NAMALWA (cell line): ENCODE results near the gene C5AR2.
"Not testable (repeated sequence)": the region's sequence is repeated elsewhere in the genome, so short reads cannot be mapped to it uniquely, and the experiment has no call there.

Experiments
- DNase-seq: peaks from one replicate; pipeline ENCODE4 v3.0.0-alpha.2; 2015; ENCODE audit warnings: low spot score

C5AR2 gene

DNA sequence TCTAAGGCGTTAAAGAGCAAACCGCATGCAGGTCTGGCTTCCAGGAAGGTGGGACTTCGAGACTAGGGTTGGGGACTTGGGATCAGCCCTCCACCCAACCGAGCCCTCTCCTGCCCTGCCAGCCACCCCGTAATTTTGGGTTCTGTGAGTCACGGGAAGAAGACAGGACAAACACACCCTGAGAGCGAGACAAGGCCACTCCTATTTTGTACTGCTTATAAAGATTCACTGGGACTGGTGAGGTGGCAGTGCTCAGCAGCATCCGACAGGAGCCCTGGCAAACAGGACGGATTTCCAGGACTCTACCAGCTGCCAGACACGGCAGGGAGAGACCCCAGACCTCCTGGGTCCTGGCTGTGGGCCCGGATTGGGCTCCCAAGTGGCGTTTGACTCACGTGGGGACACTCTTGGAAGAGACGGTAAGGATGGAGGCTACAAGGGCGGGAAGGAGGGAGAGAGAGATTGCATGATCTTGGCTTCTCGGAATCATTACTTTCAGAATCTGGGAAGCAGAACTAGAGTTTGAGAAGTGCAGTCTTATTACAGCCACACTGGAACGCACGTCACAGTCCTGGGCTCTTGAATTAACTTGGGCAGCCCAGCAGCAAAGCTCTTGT, at the start of gene C5AR2:
Gene C5AR2 (plus strand): TSS at position 245 of the 617 bp plus-strand sequence. CDS start 8,625 bp downstream, outside the sequence.
- no peak for DNase-seq

DNA sequence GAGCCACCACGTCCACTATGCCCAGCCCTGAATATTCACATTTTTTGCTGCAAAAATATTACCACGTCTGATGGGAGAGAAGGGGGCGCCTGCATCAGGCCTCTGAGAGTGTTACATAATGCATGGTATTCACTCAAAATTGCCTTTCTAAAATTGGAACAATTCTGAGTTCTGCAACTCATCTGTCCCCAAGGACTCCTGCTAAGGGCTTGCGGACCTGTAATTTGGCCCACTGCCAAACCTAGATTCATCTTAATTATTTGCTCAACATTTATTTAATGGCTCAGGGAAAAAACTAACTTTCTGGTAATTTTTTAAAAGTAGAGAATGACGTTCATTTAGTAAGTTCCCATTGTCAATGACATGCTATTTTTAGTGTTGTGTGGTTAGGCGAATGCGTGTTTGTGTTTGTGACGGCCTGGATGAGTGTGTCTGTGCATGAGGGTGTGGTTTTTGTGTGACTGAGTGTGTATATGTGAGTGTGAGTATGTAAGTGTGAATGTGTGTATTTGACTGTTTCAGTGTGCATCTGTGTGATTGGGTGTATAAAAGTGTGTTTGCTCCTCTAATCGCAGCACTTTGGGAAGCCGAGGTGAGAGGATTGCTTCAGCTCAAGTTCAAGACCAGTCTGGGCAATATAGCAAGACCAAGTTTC, 48.4 kb upstream of the C5AR2 start:
- DNase-seq = peak; percentile 39

DNA sequence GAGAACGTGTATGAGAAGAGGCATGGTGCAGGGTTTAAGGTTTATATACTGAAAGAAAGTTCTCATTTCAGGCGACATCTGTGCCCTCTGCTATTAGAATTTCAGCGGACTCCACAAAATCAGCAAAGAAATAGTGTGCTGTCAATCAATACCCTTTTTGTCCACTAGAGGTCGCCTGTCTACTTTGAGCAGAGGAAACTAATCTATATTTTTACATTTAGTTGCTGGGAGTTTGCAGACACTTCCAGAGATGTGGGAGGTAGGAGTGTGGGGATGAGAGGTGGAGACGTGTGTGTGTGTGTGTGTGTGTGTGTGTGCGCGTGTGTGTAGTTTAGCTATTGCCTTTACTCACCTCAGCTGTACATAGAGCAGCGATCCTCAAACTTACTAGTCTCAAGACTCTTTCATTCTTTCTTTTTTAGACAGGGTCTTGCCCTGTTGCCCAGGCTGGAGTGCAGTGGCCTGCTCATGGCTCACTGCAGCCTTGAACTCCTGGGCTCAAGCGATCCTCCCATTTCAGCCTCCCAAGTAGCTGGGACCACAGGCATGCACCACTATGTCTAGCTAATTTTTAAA, 47.6 kb upstream of the C5AR2 start:
- peak; percentile 87 for DNase-seq

DNA sequence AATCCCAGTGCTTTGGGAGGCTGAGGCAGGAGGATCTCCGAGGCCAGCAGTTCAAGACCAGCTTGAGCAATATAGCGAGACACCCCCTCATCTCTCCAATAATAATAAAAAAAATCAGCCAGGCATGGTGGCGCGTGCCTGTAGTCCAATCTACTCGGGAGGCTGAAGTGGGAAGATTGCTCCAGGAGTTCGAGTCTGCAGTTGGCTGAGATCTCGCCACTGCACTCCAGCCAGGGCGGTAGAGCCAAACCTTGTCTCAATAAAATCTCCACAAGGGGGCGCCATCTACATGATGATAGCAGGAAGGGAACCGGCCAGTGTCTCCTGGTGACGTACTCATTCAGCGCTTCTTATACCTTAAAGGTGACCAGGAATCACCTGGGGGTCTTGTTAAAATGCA, 35.9 kb upstream of the C5AR2 start:
- DNase-seq = peak; percentile 93

DNA sequence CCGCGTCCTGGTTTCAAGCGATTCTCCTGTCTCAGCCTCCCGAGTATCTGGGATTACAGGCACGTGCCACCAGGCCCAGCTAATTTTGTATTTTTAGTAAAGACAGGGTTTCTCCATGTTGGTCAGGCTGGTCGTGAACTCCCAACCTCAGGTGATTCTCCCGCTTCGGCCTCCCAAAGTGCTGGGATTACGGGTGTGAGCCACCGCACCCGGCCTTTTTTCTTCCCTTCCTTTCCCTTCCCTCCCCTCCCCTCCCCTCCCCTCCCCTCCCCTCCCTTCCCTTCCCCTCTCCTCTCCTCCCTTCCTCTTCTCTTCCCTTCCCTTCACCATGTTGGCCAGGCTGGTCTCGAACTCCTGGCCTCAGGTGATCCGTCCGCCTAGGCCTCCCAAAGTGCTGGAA, 31.1 kb upstream of the C5AR2 start:
- DNase-seq = not testable (repeated sequence)

DNA sequence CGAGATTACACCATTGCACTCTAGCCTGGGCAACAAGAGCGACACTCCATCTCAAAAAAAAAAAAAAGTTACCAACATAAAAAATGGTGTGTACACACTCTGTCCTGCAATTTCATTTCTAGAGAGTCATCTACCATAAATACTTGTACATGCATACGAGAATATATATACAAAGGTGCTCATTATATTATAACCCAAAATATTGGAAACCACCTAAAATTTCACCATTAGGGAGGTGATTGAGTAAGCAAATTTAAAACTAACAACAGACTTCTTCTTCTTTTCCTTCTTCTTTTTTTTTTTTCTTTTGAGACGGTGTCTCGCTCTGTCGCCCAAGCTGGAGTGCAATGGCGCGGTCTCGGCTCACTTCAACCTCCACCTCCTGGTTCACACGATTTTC, 29.7 kb upstream of the C5AR2 start:
- no peak for DNase-seq

DNA sequence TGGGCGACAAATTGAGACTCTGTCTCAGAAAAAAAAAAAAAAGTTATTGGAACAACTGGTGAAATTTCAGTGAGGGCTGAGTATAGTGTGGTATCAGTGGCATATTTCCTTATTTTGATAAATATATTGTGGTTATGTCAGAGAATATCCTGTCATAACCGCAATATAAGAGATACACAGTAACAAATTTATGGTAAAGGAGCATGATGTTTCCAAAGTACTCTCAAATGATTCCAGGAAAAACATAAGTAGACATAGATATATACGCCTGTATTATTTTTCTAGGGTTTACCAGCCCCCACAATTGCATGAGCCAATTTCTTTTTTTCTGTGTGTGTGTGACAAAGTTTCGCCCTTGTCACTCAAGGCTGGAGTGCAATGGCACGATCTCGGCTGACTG, 28.0 kb upstream of the C5AR2 start:
- no peak for DNase-seq

DNA sequence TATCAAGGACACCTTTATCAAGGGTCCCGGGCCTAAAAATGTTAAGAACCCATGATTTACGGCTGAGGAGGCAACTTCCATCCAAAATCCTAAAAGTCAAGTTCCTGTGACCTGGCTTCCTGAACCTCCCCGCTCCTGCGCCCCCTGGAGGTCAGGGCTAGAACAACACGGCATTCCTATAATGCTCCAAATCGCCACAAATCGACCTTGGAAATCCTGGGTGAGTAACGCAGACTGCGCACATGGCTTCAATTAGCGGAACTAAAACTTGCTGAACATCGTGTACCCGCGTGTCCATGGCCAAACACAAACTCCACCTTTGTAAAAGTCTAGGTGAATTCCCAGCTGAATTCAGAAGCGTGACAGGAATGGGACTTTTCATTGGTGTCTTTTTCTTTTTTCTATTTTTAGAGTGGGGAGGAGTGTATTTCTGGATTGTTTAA, 26.6 kb upstream of the C5AR2 start:
- DNase-seq = peak; percentile 56

DNA sequence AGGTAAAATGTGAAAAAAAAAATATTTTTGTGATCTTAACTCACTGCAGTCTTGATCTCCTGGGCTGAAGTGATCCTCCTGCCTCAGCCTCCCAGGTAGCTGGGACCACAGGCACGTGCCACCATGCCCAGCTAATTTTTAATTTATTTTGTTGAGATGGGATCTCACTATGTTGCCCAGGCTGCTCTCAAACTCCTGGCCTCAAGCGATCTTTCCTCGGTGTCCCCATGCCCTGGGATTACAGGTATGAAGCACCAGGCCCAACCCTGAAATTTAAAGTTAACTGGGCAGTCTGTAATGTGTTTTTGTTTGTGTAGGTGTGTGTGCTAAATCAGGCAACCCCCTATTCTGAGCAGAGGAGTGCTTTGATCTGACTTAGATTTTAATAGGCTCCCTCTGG, 25.7 kb upstream of the C5AR2 start:
- DNase-seq = no peak

DNA sequence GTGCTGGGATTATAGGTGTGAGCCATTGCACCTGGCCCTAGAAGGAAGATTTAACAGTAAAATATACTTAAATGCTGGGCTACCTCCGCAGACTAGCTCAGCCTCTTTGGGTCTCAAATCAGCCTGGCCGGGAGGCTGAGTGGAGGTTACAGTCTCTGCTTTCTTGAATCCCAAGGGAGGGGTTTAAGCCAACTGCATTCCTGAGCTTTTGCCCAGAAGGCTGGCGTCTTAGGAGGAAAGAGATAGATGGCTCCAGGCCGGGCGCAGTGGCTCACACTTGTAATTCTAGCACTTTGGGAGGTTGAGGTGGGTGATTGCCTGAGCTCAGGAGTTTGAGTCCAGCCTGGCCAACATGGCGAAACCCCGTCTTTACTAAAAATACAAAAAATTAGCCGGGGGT, 22.9 kb upstream of the C5AR2 start:
- DNase-seq = no peak

DNA sequence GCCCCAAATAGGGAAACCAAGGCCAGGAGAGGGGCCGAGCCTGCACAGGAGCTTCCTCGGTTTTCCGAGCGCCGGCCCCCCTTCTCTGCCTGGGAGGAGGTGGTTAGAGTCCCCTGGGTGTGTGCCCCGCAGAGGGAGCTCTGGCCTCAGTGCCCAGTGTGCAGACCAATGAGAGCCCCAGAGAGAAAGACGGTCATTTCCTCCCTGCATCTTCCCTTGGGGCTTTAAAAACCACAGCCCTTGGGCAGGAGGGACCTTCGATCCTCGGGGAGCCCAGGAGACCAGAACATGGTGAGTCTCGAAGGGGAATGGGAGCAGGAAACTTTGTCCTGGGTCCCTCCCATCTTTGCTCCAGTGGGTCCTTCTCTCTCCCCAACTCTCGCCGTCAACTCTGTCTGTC, 22.4 kb upstream of the C5AR2 start, which contains the start of gene C5AR1:
Gene C5AR1 (plus strand): TSS at position 254 of the 400 bp plus-strand sequence. CDS start 35 bp downstream, at position 289.
- DNase-seq = no peak

DNA sequence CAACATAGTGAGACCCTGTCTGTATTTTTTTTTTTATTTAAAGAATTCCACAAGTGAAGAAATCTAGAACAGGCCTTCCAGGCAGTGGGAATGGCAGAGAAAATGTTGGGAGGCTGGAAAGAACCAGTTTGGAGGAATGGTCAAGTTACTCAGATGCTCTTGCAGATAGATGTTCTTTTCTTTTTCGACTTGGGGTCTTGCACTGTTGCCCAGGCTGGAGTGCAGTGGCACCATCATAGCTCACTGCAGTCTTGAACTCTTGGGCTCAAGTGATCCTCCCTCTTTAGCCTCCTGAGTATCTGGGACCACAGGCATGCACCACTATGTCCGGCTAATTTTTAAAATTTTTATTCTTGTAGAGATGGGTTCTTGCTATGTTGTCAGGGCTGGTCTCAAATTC, 21.7 kb upstream of the C5AR2 start:
- no peak for DNase-seq

DNA sequence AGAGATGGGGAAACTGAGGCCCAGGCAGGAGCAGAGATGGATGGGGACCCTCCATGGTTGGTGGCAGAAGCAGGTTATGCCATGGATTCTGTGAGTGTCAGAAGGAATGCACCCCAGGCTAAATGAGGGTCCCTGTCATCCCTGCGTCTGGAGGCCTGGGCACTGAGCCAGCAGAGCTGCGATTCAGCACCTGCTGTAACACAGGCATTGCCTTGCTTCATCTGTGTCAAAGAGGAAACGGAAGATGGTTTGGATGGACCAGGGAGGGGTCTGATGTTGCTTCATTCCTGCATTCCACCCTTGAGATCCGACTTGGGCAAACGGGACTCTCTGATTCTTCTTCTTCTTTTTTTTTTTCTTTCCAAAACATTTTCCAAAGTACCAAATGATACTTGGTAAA, 21.2 kb upstream of the C5AR2 start:
- DNase-seq = no peak

DNA sequence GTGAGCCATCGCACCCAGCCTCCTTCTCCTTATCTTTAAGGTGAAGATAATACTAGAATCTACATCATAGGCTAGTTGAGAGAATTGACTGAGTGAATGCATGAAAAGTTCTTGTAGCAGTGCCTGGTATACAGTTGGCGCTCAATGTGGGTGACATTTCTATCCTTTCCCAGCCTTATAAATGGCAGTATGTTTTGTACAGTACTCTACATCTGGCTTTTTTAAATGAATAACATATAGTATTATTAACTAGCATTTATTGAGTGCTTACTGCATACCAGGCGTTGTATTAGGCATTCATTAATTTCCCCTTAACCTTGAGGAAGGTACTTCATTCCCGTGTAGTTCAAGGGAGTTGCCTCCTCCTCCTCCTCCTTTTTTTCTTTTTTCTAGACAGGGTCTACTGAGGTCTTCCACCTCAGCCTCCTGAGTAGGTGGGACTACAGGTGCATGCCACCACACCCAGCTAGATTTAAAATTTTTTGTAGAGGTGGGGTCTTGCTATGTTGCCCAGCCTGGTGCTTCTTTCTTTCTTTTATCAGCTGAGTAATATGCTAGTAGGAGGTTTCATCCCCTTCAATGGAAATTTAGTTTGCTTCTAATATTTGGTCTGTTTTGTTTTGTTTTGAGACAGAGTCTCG, 19.5 kb upstream of the C5AR2 start:
- DNase-seq = no peak

DNA sequence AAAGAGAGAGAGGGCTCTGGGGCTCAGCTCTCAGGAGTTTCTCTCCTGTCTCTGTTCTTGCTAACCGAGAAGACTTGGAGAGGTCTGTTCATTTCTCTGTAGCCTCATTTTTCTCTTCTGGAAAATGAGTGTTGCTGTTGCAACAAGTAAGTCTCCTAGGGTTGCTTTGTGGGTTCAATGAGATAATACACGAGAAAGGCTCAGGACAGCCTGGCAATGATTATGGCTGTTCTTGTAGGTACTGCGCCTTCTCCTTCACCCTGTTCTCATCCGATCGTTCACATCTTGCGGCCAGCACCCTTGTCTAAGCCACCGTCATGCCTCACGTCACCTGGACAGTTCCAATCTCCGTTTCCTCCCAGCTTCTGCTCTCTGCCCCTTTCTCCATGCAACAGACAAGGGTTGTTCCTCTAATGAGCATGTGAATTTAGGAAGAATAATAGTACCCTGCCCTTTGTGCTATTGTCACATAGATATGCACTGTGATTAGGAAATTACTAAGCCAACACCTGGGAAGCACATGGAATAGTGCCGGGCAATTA, 18.1 kb upstream of the C5AR2 start:
- DNase-seq = no peak

DNA sequence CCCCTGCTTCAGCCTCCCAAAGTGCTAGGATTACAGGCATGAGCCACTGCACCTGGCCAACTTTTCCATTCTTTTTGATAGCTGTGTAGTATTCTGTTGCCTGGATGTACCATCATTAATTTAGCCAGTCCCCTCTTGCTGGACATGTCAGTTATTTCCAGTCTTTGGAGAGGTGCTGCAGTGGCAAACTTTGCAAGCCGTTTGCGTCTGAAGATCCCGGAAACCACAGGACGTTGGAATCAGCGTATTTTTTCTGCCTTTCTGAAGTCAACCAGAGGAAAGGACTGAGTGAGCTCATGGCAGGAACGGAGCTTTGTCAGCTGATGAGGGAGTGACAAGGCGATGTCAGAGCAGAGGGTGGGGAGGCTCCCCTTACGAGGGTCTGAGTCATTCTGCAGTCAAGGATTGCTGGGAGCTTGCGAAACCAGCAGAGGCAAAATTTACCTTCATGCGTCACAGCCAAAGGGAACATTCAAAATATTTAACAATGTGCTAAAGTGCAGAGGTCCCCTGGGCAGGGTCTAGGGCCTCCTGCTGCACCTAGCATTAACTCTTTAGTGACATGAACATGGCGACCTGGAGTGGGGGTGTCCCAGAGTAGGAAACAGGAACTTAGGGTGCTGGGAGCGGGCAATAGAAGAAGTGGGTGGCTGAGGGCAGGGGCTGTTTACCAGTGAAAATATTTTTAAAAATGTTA, 16.7 kb upstream of the C5AR2 start:
- DNase-seq = no peak

DNA sequence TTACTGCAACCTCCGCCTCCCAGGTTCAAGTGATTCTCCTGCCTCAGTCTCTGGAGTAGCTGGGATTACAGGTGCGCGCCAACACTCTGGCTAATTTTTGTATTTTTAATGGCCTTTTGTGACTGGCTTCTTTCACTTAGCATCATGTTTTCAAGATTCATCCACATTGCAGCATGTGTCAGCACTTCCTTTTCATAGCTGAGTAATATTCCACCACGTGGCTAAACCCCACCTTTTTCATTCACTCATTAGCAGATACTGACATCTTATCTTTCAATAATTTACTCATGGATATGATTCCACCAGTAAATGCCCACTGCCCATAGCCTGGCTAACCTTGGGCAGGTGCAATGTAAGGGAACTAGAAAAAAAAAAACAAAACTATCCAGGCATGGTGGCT, 15.5 kb upstream of the C5AR2 start:
- no peak for DNase-seq

DNA sequence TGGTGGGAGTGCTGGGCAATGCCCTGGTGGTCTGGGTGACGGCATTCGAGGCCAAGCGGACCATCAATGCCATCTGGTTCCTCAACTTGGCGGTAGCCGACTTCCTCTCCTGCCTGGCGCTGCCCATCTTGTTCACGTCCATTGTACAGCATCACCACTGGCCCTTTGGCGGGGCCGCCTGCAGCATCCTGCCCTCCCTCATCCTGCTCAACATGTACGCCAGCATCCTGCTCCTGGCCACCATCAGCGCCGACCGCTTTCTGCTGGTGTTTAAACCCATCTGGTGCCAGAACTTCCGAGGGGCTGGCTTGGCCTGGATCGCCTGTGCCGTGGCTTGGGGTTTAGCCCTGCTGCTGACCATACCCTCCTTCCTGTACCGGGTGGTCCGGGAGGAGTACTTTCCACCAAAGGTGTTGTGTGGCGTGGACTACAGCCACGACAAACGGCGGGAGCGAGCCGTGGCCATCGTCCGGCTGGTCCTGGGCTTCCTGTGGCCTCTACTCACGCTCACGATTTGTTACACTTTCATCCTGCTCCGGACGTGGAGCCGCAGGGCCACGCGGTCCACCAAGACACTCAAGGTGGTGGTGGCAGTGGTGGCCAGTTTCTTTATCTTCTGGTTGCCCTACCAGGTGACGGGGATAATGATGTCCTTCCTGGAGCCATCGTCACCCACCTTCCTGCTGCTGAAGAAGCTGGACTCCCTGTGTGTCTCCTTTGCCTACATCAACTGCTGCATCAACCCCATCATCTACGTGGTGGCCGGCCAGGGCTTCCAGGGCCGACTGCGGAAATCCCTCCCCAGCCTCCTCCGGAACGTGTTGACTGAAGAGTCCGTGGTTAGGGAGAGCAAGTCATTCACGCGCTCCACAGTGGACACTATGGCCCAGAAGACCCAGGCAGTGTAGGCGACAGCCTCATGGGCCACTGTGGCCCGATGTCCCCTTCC, 11.8 kb upstream of the C5AR2 start:
- no peak for DNase-seq

DNA sequence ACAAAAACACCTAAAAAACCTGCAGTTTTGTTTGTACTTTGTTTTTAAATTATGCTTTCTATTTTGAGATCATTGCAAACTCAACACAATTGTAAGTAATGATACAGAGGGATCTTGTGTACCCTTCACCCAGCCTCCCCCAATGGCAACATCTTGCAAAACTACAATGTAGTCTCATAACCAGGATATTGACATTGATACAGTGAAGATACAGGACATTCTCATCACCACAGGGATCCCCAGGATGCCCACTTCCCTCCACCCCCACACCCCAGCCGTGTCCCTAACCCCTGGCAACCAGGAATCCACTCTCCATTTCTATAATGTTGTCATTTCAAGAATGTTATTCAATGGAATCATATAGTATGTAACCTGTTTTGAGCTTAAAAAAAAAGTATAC, 10.3 kb upstream of the C5AR2 start:
- no peak for DNase-seq

DNA sequence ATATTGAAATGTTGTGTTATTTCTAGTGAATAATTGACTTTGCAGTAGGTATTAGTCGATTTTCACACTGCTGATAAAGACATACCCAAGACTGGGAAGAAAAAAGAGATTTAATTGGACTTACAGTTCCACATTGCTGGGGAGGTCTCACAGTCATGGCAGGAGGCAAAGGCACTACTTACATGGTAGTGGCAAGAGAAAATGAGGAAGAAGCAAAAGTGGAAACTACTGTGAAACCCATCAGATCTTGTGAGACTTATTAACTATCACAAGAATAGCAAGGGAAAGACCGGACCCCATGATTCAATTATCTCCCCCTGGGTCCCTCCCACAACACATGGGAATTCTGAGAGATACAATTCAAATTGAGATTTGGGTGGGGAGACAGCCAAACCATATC, 9.9 kb upstream of the C5AR2 start:
- no peak for DNase-seq

DNA sequence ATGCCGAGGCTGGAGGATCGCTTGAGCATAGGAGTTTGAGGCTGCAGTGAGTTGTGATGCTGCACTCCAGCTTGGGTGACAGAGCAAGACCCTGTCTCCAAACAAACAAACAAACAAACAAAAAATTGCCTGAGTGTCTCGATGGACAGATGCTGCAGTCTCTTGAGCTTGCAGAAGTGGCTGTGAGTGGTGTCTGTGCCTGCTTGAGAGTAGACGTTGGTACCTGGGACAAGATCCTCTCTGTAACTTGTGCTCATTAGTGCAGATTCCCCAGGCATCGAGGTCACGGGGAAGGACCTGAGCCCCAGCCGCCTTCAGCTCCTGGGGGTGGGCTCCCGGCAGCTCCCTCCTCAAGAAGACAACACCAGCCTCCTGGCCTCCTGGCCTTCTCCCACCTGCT, 8.6 kb upstream of the C5AR2 start:
- no peak for DNase-seq
